ENCODE data around the gene ACOXL.
A peak's percentile ranks its signal among the peaks of the same experiment; 100 is the strongest.

Gene ACOXL

DNA sequence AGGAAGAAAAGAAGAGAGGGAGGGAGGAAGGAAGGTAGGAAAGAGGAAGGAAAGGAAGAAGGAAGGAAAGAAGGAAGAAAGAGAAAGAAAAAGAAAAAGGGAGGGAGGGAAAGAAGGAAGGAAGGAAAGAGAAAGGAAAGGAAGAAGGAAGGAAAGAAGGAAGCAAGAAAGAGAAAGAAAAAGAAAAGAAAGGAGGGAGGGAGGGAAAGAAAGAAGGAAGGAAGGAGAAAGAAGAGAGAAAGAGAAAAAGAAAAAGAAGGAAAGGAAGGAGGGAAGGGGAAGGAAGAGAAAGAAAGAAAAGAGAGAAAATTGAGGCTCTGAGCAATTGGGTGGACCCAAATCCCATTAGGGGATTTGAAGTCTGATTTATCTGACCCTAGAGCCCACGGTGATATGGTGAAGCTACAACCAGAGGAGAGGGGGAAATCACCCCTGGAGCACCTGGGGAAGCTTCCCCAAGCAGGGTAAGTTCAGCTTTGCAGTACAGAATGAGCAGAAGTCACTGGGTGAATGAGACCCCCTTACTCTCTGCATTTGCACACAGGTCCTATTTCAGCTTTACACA is 210.8 kb downstream of the ACOXL start:
- Histone ChIP-seq H3K23ac (ENCODE audit: low read length) (no peak overlapping the region), H3K36me3 (ENCODE audit: control insufficient read depth in 1 of 2, insufficient read depth in 2 of 2, low read length in 2 of 2) (no peaks in the 10 kb centered on the region), H3K27me3 (ENCODE audit: insufficient read depth, low read length) (no peaks in the 10 kb centered on the region), H3K14ac (ENCODE audit: low read length) (no peak overlapping the region), H4K12ac (ENCODE audit: low read depth, low read length) (no peak overlapping the region), H3K18ac (ENCODE audit: low read length) (no peak overlapping the region), H4K8ac (ENCODE audit: low read depth, low read length) (no peak overlapping the region), H2AFZ (ENCODE audit: insufficient read depth, low read length, poor library complexity) (no peak overlapping the region), H3K79me2 (ENCODE audit: control insufficient read depth, insufficient read depth, low read length, poor library complexity) (no peaks in the 10 kb centered on the region), H3K4me2 (ENCODE audit: low read length) (no peak overlapping the region), H2BK120ac (ENCODE audit: insufficient read depth, low read length, poor library complexity) (no peak overlapping the region), H2AK5ac (ENCODE audit: low read length) (no peak overlapping the region), H3K4me1 (ENCODE audit: control insufficient read depth in 1 of 2, insufficient read depth in 2 of 2, low read length in 2 of 2) (no peaks in the 10 kb centered on the region), H3K27ac (ENCODE audit: low read depth, low read length) (no peak overlapping the region), H3K9ac (ENCODE audit: low read length) (peak overlapping the region; percentile 46), H2BK5ac (ENCODE audit: low read depth, low read length, poor library complexity) (no peak overlapping the region), H3K9me3 (ENCODE audit: insufficient read depth, low read depth, low read length) (peaks cover 2% of the 10 kb centered on the region), H3K79me1 (ENCODE audit: low read length) (no peaks in the 10 kb centered on the region), H2BK12ac (ENCODE audit: low read length) (no peak overlapping the region), H3K4ac (ENCODE audit: low read depth, low read length) (no peak overlapping the region), H3K4me3 (ENCODE audit: low read depth, low read length) (no peak overlapping the region), H4K91ac (ENCODE audit: low read depth, low read length) (no peak overlapping the region)
- WGBS (ENCODE audit: extremely low coverage, insufficient coverage, insufficient read length): no CpG with 5 or more reads among the region's 1 CpG
- no peak for DNase-seq

DNA sequence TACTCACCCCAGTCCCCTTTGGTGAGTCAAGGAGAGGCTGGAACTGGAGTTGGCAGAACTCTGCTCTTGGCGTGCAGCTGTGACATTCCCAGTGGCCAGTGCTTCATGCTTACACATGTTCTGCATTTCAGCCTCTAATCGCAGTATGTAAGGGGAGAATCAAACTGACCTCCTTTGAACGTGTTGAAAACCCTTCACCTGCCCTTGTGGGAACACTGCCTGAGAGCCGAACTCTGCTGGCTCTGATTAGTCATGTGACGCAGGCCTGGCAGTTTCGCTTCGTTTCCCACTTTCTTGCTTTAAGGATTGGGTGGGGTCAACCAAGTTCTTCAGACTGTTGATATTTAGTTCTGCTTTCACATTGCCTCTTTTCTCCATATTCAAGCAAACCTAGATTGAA is 214.5 kb downstream of the ACOXL start:
- no CpG with 5 or more reads among the region's 7 CpGs for WGBS (ENCODE audit: extremely low coverage, insufficient coverage, insufficient read length)

GRCh38 chr2:110948027-110948674 is 215.8 kb downstream of the ACOXL start:
- no peak overlapping the region for H4K12ac ChIP-seq (ENCODE audit: low read depth, low read length)
- no peaks in the 10 kb centered on the region for H3K27me3 ChIP-seq (ENCODE audit: insufficient read depth, low read length)
- H4K91ac ChIP-seq (ENCODE audit: low read depth, low read length): no peak overlapping the region
- H2AFZ ChIP-seq (ENCODE audit: insufficient read depth, low read length, poor library complexity): no peak overlapping the region
- no peak overlapping the region for H2BK12ac ChIP-seq (ENCODE audit: low read length)
- no peak overlapping the region for H3K9ac ChIP-seq (ENCODE audit: low read length)
- no peaks in the 10 kb centered on the region for H3K79me2 ChIP-seq (ENCODE audit: control insufficient read depth, insufficient read depth, low read length, poor library complexity)
- H3K4me3 ChIP-seq (ENCODE audit: low read depth, low read length): no peak overlapping the region
- no peak overlapping the region for H2BK5ac ChIP-seq (ENCODE audit: low read depth, low read length, poor library complexity)
- H3K14ac ChIP-seq (ENCODE audit: low read length): no peak overlapping the region
- no peak overlapping the region for H2AK5ac ChIP-seq (ENCODE audit: low read length)
- H3K18ac ChIP-seq (ENCODE audit: low read length): no peak overlapping the region
- no peak overlapping the region for H3K27ac ChIP-seq (ENCODE audit: low read depth, low read length)
- H3K23ac ChIP-seq (ENCODE audit: low read length): no peak overlapping the region
- no peak overlapping the region for H3K4me2 ChIP-seq (ENCODE audit: low read length)
- no peaks in the 10 kb centered on the region for H3K36me3 ChIP-seq (ENCODE audit: control insufficient read depth in 1 of 2, insufficient read depth in 2 of 2, low read length in 2 of 2)
- no peak overlapping the region for H4K8ac ChIP-seq (ENCODE audit: low read depth, low read length)
- H3K9me3 ChIP-seq (ENCODE audit: insufficient read depth, low read depth, low read length): peaks cover 2% of the 10 kb centered on the region
- WGBS (ENCODE audit: extremely low coverage, insufficient coverage, insufficient read length): no CpG with 5 or more reads among the region's 10 CpGs
- no peak overlapping the region for H2BK120ac ChIP-seq (ENCODE audit: insufficient read depth, low read length, poor library complexity)
- no peak overlapping the region for H3K4ac ChIP-seq (ENCODE audit: low read depth, low read length)
- no peaks in the 10 kb centered on the region for H3K4me1 ChIP-seq (ENCODE audit: control insufficient read depth in 1 of 2, insufficient read depth in 2 of 2, low read length in 2 of 2)
- peak in 1 of 2 donors; percentile 3 for DNase-seq
- H3K79me1 ChIP-seq (ENCODE audit: low read length): no peaks in the 10 kb centered on the region

More for the DNA sequence above, 214.5 kb downstream of the ACOXL start:
- H3K9me3 ChIP-seq (ENCODE audit: insufficient read depth, low read depth, low read length): peaks cover 2% of the 10 kb centered on the region
- H3K4me1 ChIP-seq (ENCODE audit: control insufficient read depth in 1 of 2, insufficient read depth in 2 of 2, low read length in 2 of 2): no peaks in the 10 kb centered on the region
- H3K79me1 ChIP-seq (ENCODE audit: low read length): no peaks in the 10 kb centered on the region
- no peak overlapping the region for H4K91ac ChIP-seq (ENCODE audit: low read depth, low read length)
- no peak overlapping the region for H3K14ac ChIP-seq (ENCODE audit: low read length)
- no peaks in the 10 kb centered on the region for H3K36me3 ChIP-seq (ENCODE audit: control insufficient read depth in 1 of 2, insufficient read depth in 2 of 2, low read length in 2 of 2)
- H3K4me2 ChIP-seq (ENCODE audit: low read length): no peak overlapping the region
- no peak overlapping the region for H3K27ac ChIP-seq (ENCODE audit: low read depth, low read length)
- H2BK120ac ChIP-seq (ENCODE audit: insufficient read depth, low read length, poor library complexity): no peak overlapping the region
- H3K4me3 ChIP-seq (ENCODE audit: low read depth, low read length): no peak overlapping the region
- no peaks in the 10 kb centered on the region for H3K79me2 ChIP-seq (ENCODE audit: control insufficient read depth, insufficient read depth, low read length, poor library complexity)
- H3K9ac ChIP-seq (ENCODE audit: low read length): no peak overlapping the region
- no peak for DNase-seq
- H3K23ac ChIP-seq (ENCODE audit: low read length): no peak overlapping the region
- no peak overlapping the region for H3K4ac ChIP-seq (ENCODE audit: low read depth, low read length)
- no peak overlapping the region for H4K8ac ChIP-seq (ENCODE audit: low read depth, low read length)
- no peaks in the 10 kb centered on the region for H3K27me3 ChIP-seq (ENCODE audit: insufficient read depth, low read length)
- H2AK5ac ChIP-seq (ENCODE audit: low read length): no peak overlapping the region
- no peak overlapping the region for H2AFZ ChIP-seq (ENCODE audit: insufficient read depth, low read length, poor library complexity)
- no peak overlapping the region for H3K18ac ChIP-seq (ENCODE audit: low read length)
- no peak overlapping the region for H2BK5ac ChIP-seq (ENCODE audit: low read depth, low read length, poor library complexity)
- no peak overlapping the region for H2BK12ac ChIP-seq (ENCODE audit: low read length)
- H4K12ac ChIP-seq (ENCODE audit: low read depth, low read length): no peak overlapping the region

DNA sequence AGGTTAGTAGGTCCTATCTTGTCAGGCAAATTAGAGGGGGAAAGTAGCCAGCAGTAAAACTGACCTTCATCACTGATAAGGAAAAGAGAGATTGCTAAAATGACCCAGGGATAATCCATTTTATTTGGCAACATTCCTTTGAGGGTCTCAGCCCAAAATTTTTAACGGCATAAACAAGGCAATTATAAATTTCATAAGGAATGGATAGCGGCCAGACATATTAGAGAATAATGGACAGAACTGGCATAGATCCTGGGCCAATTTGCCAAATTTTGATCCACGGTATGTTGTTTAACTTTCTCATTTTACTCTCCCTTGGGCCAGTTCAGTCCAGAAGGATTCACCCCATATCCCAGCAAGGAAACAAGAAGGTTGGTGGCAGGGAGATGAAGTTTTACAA is 217.9 kb downstream of the ACOXL start:
- Histone ChIP-seq H3K4me2 (ENCODE audit: low read length) (no peak overlapping the region), H3K79me1 (ENCODE audit: low read length) (no peaks in the 10 kb centered on the region), H2BK120ac (ENCODE audit: insufficient read depth, low read length, poor library complexity) (no peak overlapping the region), H2BK5ac (ENCODE audit: low read depth, low read length, poor library complexity) (no peak overlapping the region), H3K14ac (ENCODE audit: low read length) (no peak overlapping the region), H3K9me3 (ENCODE audit: insufficient read depth, low read depth, low read length) (peaks cover 2% of the 10 kb centered on the region), H4K12ac (ENCODE audit: low read depth, low read length) (no peak overlapping the region), H3K27me3 (ENCODE audit: insufficient read depth, low read length) (no peaks in the 10 kb centered on the region), H3K18ac (ENCODE audit: low read length) (no peak overlapping the region), H2AK5ac (ENCODE audit: low read length) (no peak overlapping the region), H3K27ac (ENCODE audit: low read depth, low read length) (no peak overlapping the region), H4K91ac (ENCODE audit: low read depth, low read length) (no peak overlapping the region), H3K23ac (ENCODE audit: low read length) (no peak overlapping the region), H2AFZ (ENCODE audit: insufficient read depth, low read length, poor library complexity) (no peak overlapping the region), H3K4me1 (ENCODE audit: control insufficient read depth in 1 of 2, insufficient read depth in 2 of 2, low read length in 2 of 2) (no peaks in the 10 kb centered on the region), H3K79me2 (ENCODE audit: control insufficient read depth, insufficient read depth, low read length, poor library complexity) (no peaks in the 10 kb centered on the region), H2BK12ac (ENCODE audit: low read length) (no peak overlapping the region), H4K8ac (ENCODE audit: low read depth, low read length) (no peak overlapping the region), H3K4ac (ENCODE audit: low read depth, low read length) (no peak overlapping the region), H3K36me3 (ENCODE audit: control insufficient read depth in 1 of 2, insufficient read depth in 2 of 2, low read length in 2 of 2) (no peaks in the 10 kb centered on the region), H3K9ac (ENCODE audit: low read length) (no peak overlapping the region), H3K4me3 (ENCODE audit: low read depth, low read length) (no peak overlapping the region)
- no CpG with 5 or more reads among the region's 3 CpGs for WGBS (ENCODE audit: extremely low coverage, insufficient coverage, insufficient read length)
- no peak for DNase-seq
